Fibroblast of lung (primary cell): ENCODE results near the gene PNLIP. TPM values are rescaled to one million over a fixed set of nuclear protein-coding genes. Genes with fewer than 3 reads are reported as not detected.
A peak's percentile ranks its signal among the peaks of the same experiment; 100 is the strongest.

Source experiments
- DNase-seq, 2 donors: peaks; one replicate each; pipeline versions ENCODE4 v3.0.0 to v3.0.0-alpha.2; 2010; ENCODE audit warnings: low read depth in 2 of 2
- H2AFZ ChIP-seq: 2 replicates; pipeline ENCODE4 v1.5.1; 2012; ENCODE audit warnings: low read length, control low read depth, inconsistent platforms
- H3K27ac ChIP-seq: 2 replicates; pipeline ENCODE4 v1.5.1; 2011; ENCODE audit warnings: low read length, control low read depth; ENCODE audit not compliant: insufficient read depth
- H3K27me3 ChIP-seq: 2 replicates; pipeline ENCODE4 v1.5.1; 2011; ENCODE audit warnings: mild to moderate bottlenecking, low read length; ENCODE audit not compliant: control insufficient read depth, insufficient read depth
- H3K36me3 ChIP-seq: 2 replicates; pipeline ENCODE4 v1.5.1; 2011; ENCODE audit warnings: low read length; ENCODE audit not compliant: control insufficient read depth, insufficient read depth
- H3K4me1 ChIP-seq: 2 replicates; pipeline ENCODE4 v1.5.1; 2011; ENCODE audit warnings: low read length; ENCODE audit not compliant: control insufficient read depth, insufficient read depth; ENCODE audit errors: extremely low read depth
- H3K4me2 ChIP-seq: 2 replicates; pipeline ENCODE4 v1.5.1; 2011; ENCODE audit warnings: low read length, control low read depth; ENCODE audit not compliant: insufficient read depth; ENCODE audit errors: extremely low read depth
- H3K4me3 ChIP-seq, 4 experiments: fragments of 200-600 bp in 1 of 4; sonication (generic) in 1 of 4; replicated peaks in 1 of 4; 2 replicates each; pipeline ENCODE4 v1.5.1; 2011 to 2016; ENCODE audit warnings: low read length in 4 of 4, low read depth in 3 of 4, mild to moderate bottlenecking in 3 of 4, control low read depth in 2 of 4, inconsistent platforms in 1 of 4, mixed read lengths in 1 of 4; ENCODE audit not compliant: insufficient read depth in 1 of 4; ENCODE audit errors: control extremely low read depth in 1 of 4
- H3K79me2 ChIP-seq: 2 replicates; pipeline ENCODE4 v1.5.1; 2012; ENCODE audit warnings: mild to moderate bottlenecking, low read length, inconsistent platforms; ENCODE audit not compliant: control insufficient read depth, insufficient read depth
- H3K9ac ChIP-seq: 2 replicates; pipeline ENCODE4 v1.5.1; 2011; ENCODE audit warnings: mild to moderate bottlenecking, low read length, control low read depth; ENCODE audit not compliant: insufficient read depth
- H3K9me3 ChIP-seq: 2 replicates; pipeline ENCODE4 v1.5.1; 2012; ENCODE audit warnings: low read depth, low read length; ENCODE audit not compliant: control insufficient read depth, insufficient read depth
- H4K20me1 ChIP-seq: 2 replicates; pipeline ENCODE4 v1.5.1; 2011; ENCODE audit warnings: low read length; ENCODE audit not compliant: control insufficient read depth, insufficient read depth; ENCODE audit errors: extremely low read depth
- EZH2 ChIP-seq: IDR thresholded peaks from 2 replicates; pipeline ENCODE4 v1.5.1; 2012; ENCODE audit warnings: low read length, control low read depth, mild to moderate bottlenecking; ENCODE audit errors: missing control alignments
- polyA plus RNA-seq, 2 donors: library from polyadenylated mRNA; depleted of rRNA in 1 of 2; stranded (reverse) in 1 of 2; unstranded in 1 of 2; fragments of >200 nt; gene quantifications; 2 replicates each; pipeline ENCODE4 v1.2.1, GENCODE V29; 2011 to 2012; ENCODE audit warnings: missing spikeins in 1 of 2
- total RNA-seq: library from RNA; depleted of rRNA; stranded (reverse); fragments of >200 nt; gene quantifications from 2 replicates; pipeline ENCODE4 v1.2.1, GENCODE V29; 2014
- TF ChIP-seq, protein P1 (sequence below), 2 donors: IDR thresholded peaks in 1 of 2; conservative IDR thresholded peaks in 1 of 2; 1 replicate in 1 of 2; 2 replicates in 1 of 2; pipeline ENCODE4 v1.5.1; 2011 to 2012; ENCODE audit warnings: low read length in 2 of 2, control low read depth in 1 of 2, inconsistent platforms in 1 of 2, low read depth in 1 of 2, mild to moderate bottlenecking in 1 of 2

The PNLIP gene
- total and polyA plus RNA-seq, 2 donors (not counting 1 experiment from before 2014, with no cell fraction given) = not detected

DNA sequence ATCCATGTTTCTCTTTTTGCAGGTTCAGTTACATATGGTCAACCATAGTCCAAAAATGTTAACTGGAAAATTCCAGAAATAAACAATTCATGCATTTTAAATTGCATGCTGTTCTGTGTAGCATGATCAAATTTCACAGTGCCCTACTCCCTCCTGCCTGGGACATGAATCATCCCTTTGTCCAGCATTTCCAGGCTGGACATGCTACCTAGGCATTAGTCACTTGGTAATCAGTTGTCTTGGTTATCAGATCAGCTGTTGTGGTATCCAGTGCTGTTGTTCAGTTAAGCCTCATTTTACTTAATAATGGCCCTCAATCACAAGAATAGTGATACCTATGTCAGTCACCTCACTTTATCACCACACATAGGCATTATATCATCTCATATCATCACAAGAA is 7.3 kb upstream of the PNLIP start:
- no peak overlapping the region for H3K27ac ChIP-seq
- H3K27me3 ChIP-seq = no peaks in the 10 kb centered on the region
- H3K36me3 ChIP-seq = no peaks in the 10 kb centered on the region
- peak in 1 of 2 donors; percentile 35 for DNase-seq
- no peaks in the 10 kb centered on the region for H3K79me2 ChIP-seq
- no peaks in the 10 kb centered on the region for H4K20me1 ChIP-seq
- no peak overlapping the region for H3K9ac ChIP-seq
- no peaks in the 10 kb centered on the region for H3K9me3 ChIP-seq
- no peaks in the 10 kb centered on the region for H3K4me1 ChIP-seq
- H3K4me2 ChIP-seq = no peak overlapping the region
- TF ChIP-seq, protein P1, sequence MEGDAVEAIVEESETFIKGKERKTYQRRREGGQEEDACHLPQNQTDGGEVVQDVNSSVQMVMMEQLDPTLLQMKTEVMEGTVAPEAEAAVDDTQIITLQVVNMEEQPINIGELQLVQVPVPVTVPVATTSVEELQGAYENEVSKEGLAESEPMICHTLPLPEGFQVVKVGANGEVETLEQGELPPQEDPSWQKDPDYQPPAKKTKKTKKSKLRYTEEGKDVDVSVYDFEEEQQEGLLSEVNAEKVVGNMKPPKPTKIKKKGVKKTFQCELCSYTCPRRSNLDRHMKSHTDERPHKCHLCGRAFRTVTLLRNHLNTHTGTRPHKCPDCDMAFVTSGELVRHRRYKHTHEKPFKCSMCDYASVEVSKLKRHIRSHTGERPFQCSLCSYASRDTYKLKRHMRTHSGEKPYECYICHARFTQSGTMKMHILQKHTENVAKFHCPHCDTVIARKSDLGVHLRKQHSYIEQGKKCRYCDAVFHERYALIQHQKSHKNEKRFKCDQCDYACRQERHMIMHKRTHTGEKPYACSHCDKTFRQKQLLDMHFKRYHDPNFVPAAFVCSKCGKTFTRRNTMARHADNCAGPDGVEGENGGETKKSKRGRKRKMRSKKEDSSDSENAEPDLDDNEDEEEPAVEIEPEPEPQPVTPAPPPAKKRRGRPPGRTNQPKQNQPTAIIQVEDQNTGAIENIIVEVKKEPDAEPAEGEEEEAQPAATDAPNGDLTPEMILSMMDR (conservative IDR thresholded peaks at IDR 0.05 in 1 of 2, IDR thresholded peaks at IDR 0.05 in 1 of 2; ENCODE audit: low read depth in 1 of 2, low read length in 2 of 2) = no peak
- no peak for TF ChIP-seq EZH2
- no peak overlapping the region for H3K4me3 ChIP-seq
- no peak overlapping the region for H2AFZ ChIP-seq

DNA sequence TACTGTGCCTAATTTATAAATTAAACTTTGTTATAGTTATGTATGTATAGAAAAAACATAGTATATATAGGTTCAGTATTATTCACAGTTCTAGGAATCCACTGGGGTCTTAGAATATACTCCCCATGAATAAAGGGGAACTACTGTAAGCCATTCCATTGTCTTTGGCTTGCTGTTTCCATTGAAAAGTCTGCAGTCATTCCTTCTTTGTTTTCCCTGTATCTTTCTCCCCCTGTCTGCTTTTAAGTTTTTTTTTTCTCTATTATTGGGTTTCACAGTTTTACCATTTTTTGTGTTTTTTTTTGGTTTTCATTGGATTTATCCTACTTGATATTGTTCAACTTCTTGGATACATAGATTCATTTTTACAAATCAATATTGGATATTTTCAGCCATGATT is 6.7 kb upstream of the PNLIP start:
- no peak for DNase-seq
- Histone ChIP-seq H3K27me3 (no peaks in the 10 kb centered on the region), H3K79me2 (no peaks in the 10 kb centered on the region), H3K4me1 (no peaks in the 10 kb centered on the region), H3K9ac (no peak overlapping the region), H3K36me3 (no peaks in the 10 kb centered on the region), H3K27ac (no peak overlapping the region), H3K4me2 (no peak overlapping the region), H3K9me3 (no peaks in the 10 kb centered on the region), H4K20me1 (no peaks in the 10 kb centered on the region), H2AFZ (no peak overlapping the region), H3K4me3 (no peak overlapping the region)
- TF ChIP-seq EZH2 = no peak
- TF ChIP-seq, protein P1 (conservative IDR thresholded peaks at IDR 0.05 in 1 of 2, IDR thresholded peaks at IDR 0.05 in 1 of 2; ENCODE audit: low read depth in 1 of 2, low read length in 2 of 2) = no peak

GRCh38 chr10:116540814-116541213 is 4.9 kb upstream of the PNLIP start:
- Histone ChIP-seq H3K36me3 (no peaks in the 10 kb centered on the region), H3K9ac (no peak overlapping the region), H3K9me3 (no peaks in the 10 kb centered on the region), H3K4me3 (no peak overlapping the region), H3K27me3 (no peaks in the 10 kb centered on the region), H3K27ac (no peak overlapping the region), H3K79me2 (no peaks in the 10 kb centered on the region), H4K20me1 (no peaks in the 10 kb centered on the region), H3K4me2 (no peak overlapping the region), H3K4me1 (no peaks in the 10 kb centered on the region), H2AFZ (no peak overlapping the region)
- TF ChIP-seq, protein P1 (conservative IDR thresholded peaks at IDR 0.05 in 1 of 2, IDR thresholded peaks at IDR 0.05 in 1 of 2; ENCODE audit: low read depth in 1 of 2, low read length in 2 of 2) = no peak
- TF ChIP-seq EZH2 = no peak
- no peak for DNase-seq
